Measurements from ENCODE around the gene PHLPP1. TPM values are rescaled to one million over a fixed set of nuclear protein-coding genes. Genes with fewer than 3 reads are reported as not detected.

Gene PHLPP1
- total RNA-seq, 1 experiment from 2014 or later, result 39.9 TPM

DNA sequence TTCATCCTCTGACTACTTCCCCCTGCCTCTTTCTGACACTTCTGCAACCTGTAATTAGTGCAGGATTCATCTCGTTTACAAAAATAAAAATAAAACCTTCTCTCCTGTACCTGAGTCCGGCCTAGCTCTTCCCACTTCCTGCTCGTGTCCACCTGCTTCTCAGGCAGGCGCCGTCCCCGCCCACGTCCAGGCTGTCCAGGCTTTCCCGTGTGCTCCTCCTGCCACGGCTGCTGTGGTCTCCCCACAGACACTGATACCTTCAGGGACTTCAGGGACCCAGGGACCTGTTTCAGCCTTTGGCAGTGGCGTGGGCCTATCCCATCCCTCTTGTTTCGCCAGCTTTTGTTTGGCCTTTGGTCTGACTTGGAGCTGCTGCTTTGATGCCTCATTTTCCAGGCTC, 272.5 kb downstream of the PHLPP1 start:
- H3K4me1 ChIP-seq (ENCODE audit: insufficient read depth, low read length), result no peaks in the 10 kb centered on the region
- no peak overlapping the region for H2BK12ac ChIP-seq (ENCODE audit: insufficient read length, low read depth, low read length)
- WGBS (ENCODE audit: extremely low coverage, insufficient read length, low lambda C conversion rate), result no CpG with 5 or more reads among the region's 11 CpGs

More for the DNA sequence above, 272.5 kb downstream of the PHLPP1 start:
- Mint-ChIP-seq H3K27me3 (ENCODE audit: low read depth) (peaks cover 3% of the 10 kb centered on the region), H3K27ac (peak overlapping the region in 1 of 3 experiments; percentile 14; a peak in 2 of 7 replicates), H3K4me3 (no peak overlapping the region), H3K4me1 (peaks cover 0 to 4% of the 10 kb centered on the region in 2 experiments; a peak in 2 of 4 replicates), H3K9me3 (peaks cover 4 to 5% of the 10 kb centered on the region in 2 experiments; a peak in 4 of 5 replicates), H3K36me3 (ENCODE audit: insufficient read depth in 1 of 3, low read depth in 3 of 3) (peaks cover 2 to 8% (median 2%) of the 10 kb centered on the region in 3 experiments; a peak in 4 of 7 replicates)
- Histone ChIP-seq H3K9me3 (ENCODE audit: control insufficient read depth, low read depth, low read length) (no peaks in the 10 kb centered on the region), H3T11ph (ENCODE audit: low read length) (no peak overlapping the region), H3K79me2 (ENCODE audit: insufficient read depth, low read length) (no peaks in the 10 kb centered on the region), H2BK5ac (ENCODE audit: insufficient read length, low read length) (no peak overlapping the region), H4K20me1 (ENCODE audit: control insufficient read depth, insufficient read depth, insufficient read length) (no peaks in the 10 kb centered on the region), H3K14ac (ENCODE audit: insufficient read depth, low read length) (no peak overlapping the region), H3K79me1 (ENCODE audit: insufficient read depth, low read depth, low read length, poor library complexity, severe bottlenecking) (no peaks in the 10 kb centered on the region), H3K56ac (ENCODE audit: insufficient read length, low read depth, low read length) (no peak overlapping the region), H3K27me3 (ENCODE audit: insufficient read depth, low read length) (no peaks in the 10 kb centered on the region), H2AFZ (ENCODE audit: low read length) (no peak overlapping the region), H3K4ac (ENCODE audit: low read depth, low read length) (no peak overlapping the region), H3K23ac (ENCODE audit: insufficient read length, low read depth, low read length) (no peak overlapping the region), H2BK120ac (ENCODE audit: low read depth, low read length, poor library complexity, severe bottlenecking) (no peak overlapping the region), H2AK5ac (ENCODE audit: insufficient read length, low read length) (no peak overlapping the region), H3K18ac (ENCODE audit: insufficient read length, low read depth, low read length) (no peak overlapping the region), H2BK15ac (ENCODE audit: low read depth, low read length) (no peak overlapping the region), H4K8ac (replicated peaks; ENCODE audit: insufficient read length, low read depth, low read length) (no peak overlapping the region), H3K9ac (ENCODE audit: extremely low read depth, insufficient read length, low read length) (no peak overlapping the region), H3K27ac (ENCODE audit: insufficient read length, low read depth, low read length) (no peak overlapping the region), H4K5ac (ENCODE audit: insufficient read length, low read depth, low read length) (no peak overlapping the region), H3K23me2 (ENCODE audit: insufficient read length, low read depth, low read length, poor library complexity, severe bottlenecking) (no peaks in the 10 kb centered on the region), H2BK20ac (ENCODE audit: low read depth, low read length, poor library complexity, severe bottlenecking) (no peak overlapping the region), H3K4me2 (ENCODE audit: insufficient read depth, insufficient read length, low read length) (no peak overlapping the region), H4K91ac (ENCODE audit: insufficient read length, low read depth, low read length) (no peak overlapping the region)
- TF ChIP-seq, protein P1, sequence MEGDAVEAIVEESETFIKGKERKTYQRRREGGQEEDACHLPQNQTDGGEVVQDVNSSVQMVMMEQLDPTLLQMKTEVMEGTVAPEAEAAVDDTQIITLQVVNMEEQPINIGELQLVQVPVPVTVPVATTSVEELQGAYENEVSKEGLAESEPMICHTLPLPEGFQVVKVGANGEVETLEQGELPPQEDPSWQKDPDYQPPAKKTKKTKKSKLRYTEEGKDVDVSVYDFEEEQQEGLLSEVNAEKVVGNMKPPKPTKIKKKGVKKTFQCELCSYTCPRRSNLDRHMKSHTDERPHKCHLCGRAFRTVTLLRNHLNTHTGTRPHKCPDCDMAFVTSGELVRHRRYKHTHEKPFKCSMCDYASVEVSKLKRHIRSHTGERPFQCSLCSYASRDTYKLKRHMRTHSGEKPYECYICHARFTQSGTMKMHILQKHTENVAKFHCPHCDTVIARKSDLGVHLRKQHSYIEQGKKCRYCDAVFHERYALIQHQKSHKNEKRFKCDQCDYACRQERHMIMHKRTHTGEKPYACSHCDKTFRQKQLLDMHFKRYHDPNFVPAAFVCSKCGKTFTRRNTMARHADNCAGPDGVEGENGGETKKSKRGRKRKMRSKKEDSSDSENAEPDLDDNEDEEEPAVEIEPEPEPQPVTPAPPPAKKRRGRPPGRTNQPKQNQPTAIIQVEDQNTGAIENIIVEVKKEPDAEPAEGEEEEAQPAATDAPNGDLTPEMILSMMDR (conservative IDR thresholded peaks at IDR 0.05), result no peak
- DNase-seq, result no peak

Data from H9 (cell line).